Thoracic aorta (tissue), 2 donors: Measurements from ENCODE around the gene LAMA5. TPM values are rescaled to one million over a fixed set of nuclear protein-coding genes. Genes with fewer than 3 reads are reported as not detected.

Experiments used
- ATAC-seq: fragments of 150-250 bp; one replicate; pipeline ENCODE4 v1.8.0; 2017; ENCODE audit warnings: low read depth; ENCODE audit not compliant: insufficient number of reproducible peaks, low FRiP score
- DNase-seq: peaks from one replicate; pipeline ENCODE4 v3.0.0-alpha.2; 2020; ENCODE audit warnings: low spot score
- H3K27ac ChIP-seq, 2 donors: fragments of 200-600 bp; sonication (generic); 1 replicate in 1 of 2; 2 replicates in 1 of 2; pipeline ENCODE4 v1.5.1; 2016; ENCODE audit warnings: mild to moderate bottlenecking in 2 of 2, moderate library complexity in 2 of 2
- H3K27me3 ChIP-seq: fragments of 200-600 bp; sonication (generic); replicated peaks from 2 replicates; pipeline ENCODE4 v1.6.0; 2016; ENCODE audit warnings: mild to moderate bottlenecking; ENCODE audit not compliant: insufficient read depth
- H3K36me3 ChIP-seq: fragments of 200-600 bp; sonication (generic); one replicate; pipeline ENCODE4 v1.5.1; 2016
- H3K4me1 ChIP-seq, 2 donors: fragments of 200-600 bp; sonication (generic); 1 replicate in 1 of 2; 2 replicates in 1 of 2; pipeline versions ENCODE4 v1.5.1 to v1.6.0; 2016; ENCODE audit warnings: low read depth in 2 of 2, mild to moderate bottlenecking in 1 of 2; ENCODE audit not compliant: control insufficient read depth in 1 of 2
- H3K4me3 ChIP-seq: fragments of 200-600 bp; sonication (generic); 2 replicates; pipeline ENCODE4 v1.5.1; 2016; ENCODE audit warnings: mild to moderate bottlenecking
- H3K9me3 ChIP-seq: fragments of 200-600 bp; sonication (generic); 2 replicates; pipeline ENCODE4 v1.5.1; 2016
- CTCF ChIP-seq: fragments of 200-600 bp; sonication (generic); IDR thresholded peaks from one replicate; pipeline ENCODE4 v1.5.1; 2019; ENCODE audit warnings: antibody characterized with exemption
- total RNA-seq, 2 donors: library from RNA; depleted of rRNA; stranded (reverse); fragments of >200 nt; gene quantifications; one replicate each; pipeline versions ENCODE4 v1.1.0 to v1.2.3, GENCODE V29; 2016

Gene LAMA5
- total RNA-seq, 2 donors from 2014 or later = 289 to 333 TPM

- DNase-seq (no peak), ATAC-seq (no peak)
- Histone ChIP-seq H3K4me3 (no peak overlapping the region), H3K9me3 (no peaks in the 10 kb centered on the region), H3K4me1 (no peaks in the 10 kb centered on the region), H3K27ac (no peak overlapping the region), H3K27me3 (no peaks in the 10 kb centered on the region), H3K36me3 (peaks cover 39% of the 10 kb centered on the region)
- TF ChIP-seq CTCF = no peak
Measured at GRCh38 chr20:62293111-62293784, 73.9 kb downstream of the LAMA5 start.

DNA sequence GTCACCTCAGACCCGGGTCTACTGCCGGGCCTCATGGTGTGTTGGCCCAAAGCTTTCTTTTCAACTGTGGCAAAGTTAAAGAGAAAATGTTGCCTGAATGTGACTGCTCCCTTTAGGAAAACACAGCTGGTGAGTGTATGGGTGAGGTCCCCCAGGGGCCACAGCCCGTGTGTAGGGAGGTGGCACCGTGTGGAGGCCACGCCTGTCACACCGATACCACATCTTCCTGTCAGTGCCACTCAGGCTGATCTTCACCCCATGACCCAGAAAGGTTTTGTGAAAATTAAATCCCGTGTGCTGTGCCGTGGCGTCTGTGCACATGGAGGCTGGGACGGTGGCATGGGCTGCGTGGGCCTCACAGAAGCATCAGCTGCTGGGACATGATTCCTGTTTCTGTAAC lies 75.0 kb downstream of the LAMA5 start:
- Histone ChIP-seq H3K27ac (no peak overlapping the region), H3K36me3 (peaks cover 45% of the 10 kb centered on the region), H3K4me1 (no peaks in the 10 kb centered on the region), H3K27me3 (no peaks in the 10 kb centered on the region), H3K4me3 (no peak overlapping the region), H3K9me3 (no peaks in the 10 kb centered on the region)
- no peak for TF ChIP-seq CTCF
- DNase-seq (no peak), ATAC-seq (no peak)

DNA sequence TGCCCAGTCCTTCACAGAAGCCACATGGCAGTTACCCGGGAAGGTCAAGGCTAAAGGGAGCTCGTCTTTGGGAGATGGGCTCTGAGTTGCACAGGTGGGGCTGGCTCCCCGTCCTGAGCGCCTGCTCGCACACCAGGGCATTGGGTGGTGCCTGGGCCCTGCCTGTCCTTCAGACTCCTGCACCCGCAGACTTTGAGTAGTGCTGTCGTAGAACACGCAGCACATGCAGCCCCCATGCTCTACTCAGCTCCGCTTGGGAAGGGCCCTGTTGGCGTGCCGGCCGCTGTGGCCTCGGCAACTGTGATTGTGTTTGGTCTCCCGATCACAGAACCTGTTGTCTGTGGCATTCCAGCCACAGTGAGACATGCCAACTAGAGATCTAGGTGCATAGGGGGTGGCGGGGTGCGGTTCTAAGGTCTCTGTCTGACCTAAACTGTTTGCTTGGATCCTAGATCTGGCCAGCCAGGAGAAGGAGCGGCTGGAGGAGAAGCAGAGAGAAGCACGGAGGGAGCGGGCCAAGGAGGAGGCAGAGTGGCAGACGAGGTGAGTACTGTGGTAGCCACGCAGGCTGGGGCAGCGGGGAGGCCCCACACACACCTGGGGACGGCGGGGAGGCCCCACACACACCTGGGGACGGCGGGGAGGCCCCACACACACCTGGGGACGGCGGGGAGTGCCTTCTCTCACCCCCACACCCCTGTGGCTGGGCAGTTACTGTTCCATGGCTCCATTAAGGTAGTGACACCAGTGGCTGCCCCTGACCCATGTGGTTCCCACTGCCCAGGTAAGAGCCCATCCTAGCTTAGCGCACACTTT lies 75.7 kb downstream of the LAMA5 start:
- no peak for TF ChIP-seq CTCF
- Histone ChIP-seq H3K4me3 (no peak overlapping the region), H3K36me3 (peaks cover 47% of the 10 kb centered on the region), H3K27me3 (no peaks in the 10 kb centered on the region), H3K4me1 (no peaks in the 10 kb centered on the region), H3K9me3 (no peaks in the 10 kb centered on the region), H3K27ac (no peak overlapping the region)
- no peak for ATAC-seq
- DNase-seq = no peak

DNA sequence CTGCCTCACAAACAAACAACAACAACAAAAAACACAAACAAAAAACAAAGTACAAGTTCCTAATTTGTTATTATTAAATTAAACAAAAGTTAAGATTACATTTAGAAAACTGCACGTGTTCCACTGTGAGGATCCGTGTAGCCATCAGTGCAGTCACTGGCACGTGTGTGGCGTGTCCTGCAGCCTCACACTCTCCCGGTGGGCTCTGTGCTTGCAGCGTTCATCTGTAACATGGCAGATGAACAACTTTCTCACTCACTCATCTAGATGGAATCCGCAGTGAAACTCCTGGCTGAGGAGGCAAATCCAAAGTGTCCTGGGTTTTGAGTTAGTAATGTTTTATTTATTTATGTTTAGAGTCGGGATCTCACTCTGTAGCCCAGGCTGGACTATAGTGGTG lies 77.2 kb downstream of the LAMA5 start:
- peaks cover 48% of the 10 kb centered on the region for H3K36me3 ChIP-seq
- ATAC-seq = no peak
- no peak for TF ChIP-seq CTCF

GRCh38 chr20:62289131-62289530 lies 78.0 kb downstream of the LAMA5 start:
- no peaks in the 10 kb centered on the region for H3K4me1 ChIP-seq
- DNase-seq (no peak), ATAC-seq (no peak)
- H3K36me3 ChIP-seq = peaks cover 54% of the 10 kb centered on the region
- no peaks in the 10 kb centered on the region for H3K27me3 ChIP-seq
- no peak overlapping the region for H3K27ac ChIP-seq
- no peaks in the 10 kb centered on the region for H3K9me3 ChIP-seq
- no peak overlapping the region for H3K4me3 ChIP-seq
- TF ChIP-seq CTCF = no peak

More for the DNA sequence above, 77.2 kb downstream of the LAMA5 start:
- Histone ChIP-seq H3K4me1 (no peaks in the 10 kb centered on the region), H3K27me3 (no peaks in the 10 kb centered on the region), H3K4me3 (no peak overlapping the region), H3K9me3 (no peaks in the 10 kb centered on the region), H3K27ac (no peak overlapping the region)
- DNase-seq = no peak
